GM12801 (cell line): ENCODE results near the gene DISP3.

Source experiments
- CTCF ChIP-seq: IDR thresholded peaks from one replicate; pipeline ENCODE4 v1.5.1; 2011; ENCODE audit warnings: control low read depth; ENCODE audit not compliant: insufficient read length; ENCODE audit errors: extremely low read depth

Gene DISP3

GRCh38 chr1:11488201-11488770 lies 9.3 kb downstream of the DISP3 start:
- TF ChIP-seq CTCF: no peak

GRCh38 chr1:11488966-11489625 lies 10.1 kb downstream of the DISP3 start:
- no peak for TF ChIP-seq CTCF

- no peak for TF ChIP-seq CTCF
These were observed 13.3 kb downstream of the DISP3 start for GRCh38 chr1:11492235-11492634.

- no peak for TF ChIP-seq CTCF
These were observed 15.2 kb downstream of the DISP3 start for GRCh38 chr1:11493972-11494655.

GRCh38 chr1:11494771-11495170 lies 15.8 kb downstream of the DISP3 start:
- no peak for TF ChIP-seq CTCF

GRCh38 chr1:11495579-11495978 lies 16.6 kb downstream of the DISP3 start:
- no peak for TF ChIP-seq CTCF

- TF ChIP-seq CTCF: no peak
These were observed 17.7 kb downstream of the DISP3 start for GRCh38 chr1:11496551-11497080.
